ENCODE results near the gene WSCD1.

WSCD1 gene

GRCh38 chr17:6084311-6085161 lies 14.4 kb downstream of the WSCD1 start:
- TF ChIP-seq CTCF (IDR thresholded peaks at IDR 0.05; ENCODE audit: extremely low read depth, missing control alignments): no peak
- no peak for DNase-seq (ENCODE audit: low spot score)

- TF ChIP-seq CTCF (IDR thresholded peaks at IDR 0.05; ENCODE audit: extremely low read depth, missing control alignments): no peak
- DNase-seq (ENCODE audit: low spot score): no peak
Observed at GRCh38 chr17:6085812-6086211, 15.6 kb downstream of the WSCD1 start.

DNA sequence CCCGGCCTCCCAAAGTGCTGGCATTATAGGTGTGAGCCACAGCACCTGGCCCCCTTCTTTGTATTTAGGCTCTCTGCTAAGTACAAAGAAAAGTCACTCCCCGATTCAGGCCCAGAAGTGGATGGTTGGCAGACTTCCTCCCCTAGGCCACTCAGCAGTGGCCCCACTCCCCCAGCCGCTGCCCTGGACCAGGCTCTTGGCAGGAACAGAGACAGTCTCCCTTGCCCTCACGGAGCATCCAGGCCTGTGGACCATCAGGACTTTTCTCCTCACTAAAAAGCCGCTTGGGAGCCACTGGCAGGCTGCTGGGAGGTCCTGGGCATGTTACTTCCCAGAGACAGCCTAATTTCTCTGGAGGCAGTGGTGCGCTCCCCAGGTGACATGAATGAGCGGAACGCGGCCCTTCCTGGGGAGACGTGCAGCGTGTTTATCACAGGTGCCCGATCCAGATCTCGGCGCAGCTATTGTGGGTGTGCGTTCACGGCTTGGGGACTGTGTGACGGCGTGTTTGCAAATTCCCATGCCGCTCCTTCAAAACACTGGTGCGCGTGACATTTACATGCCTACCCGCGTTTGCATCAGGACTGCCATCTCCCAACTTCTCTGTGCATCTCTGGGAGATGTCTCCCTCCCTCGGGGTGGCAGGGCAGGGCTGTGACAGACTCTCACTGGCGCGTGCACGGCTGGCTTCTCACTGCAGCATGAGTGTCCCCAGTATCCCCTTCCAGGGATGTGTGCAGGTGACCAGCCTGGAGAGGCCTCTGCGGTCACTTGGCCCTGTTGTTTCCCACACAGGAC lies 16.6 kb downstream of the WSCD1 start:
- DNase-seq (ENCODE audit: low spot score): no peak
- TF ChIP-seq CTCF (IDR thresholded peaks at IDR 0.05; ENCODE audit: extremely low read depth, missing control alignments): no peak

GRCh38 chr17:6088141-6088540 lies 18.0 kb downstream of the WSCD1 start:
- no peak for DNase-seq (ENCODE audit: low spot score)
- TF ChIP-seq CTCF (IDR thresholded peaks at IDR 0.05; ENCODE audit: extremely low read depth, missing control alignments): no peak

DNA sequence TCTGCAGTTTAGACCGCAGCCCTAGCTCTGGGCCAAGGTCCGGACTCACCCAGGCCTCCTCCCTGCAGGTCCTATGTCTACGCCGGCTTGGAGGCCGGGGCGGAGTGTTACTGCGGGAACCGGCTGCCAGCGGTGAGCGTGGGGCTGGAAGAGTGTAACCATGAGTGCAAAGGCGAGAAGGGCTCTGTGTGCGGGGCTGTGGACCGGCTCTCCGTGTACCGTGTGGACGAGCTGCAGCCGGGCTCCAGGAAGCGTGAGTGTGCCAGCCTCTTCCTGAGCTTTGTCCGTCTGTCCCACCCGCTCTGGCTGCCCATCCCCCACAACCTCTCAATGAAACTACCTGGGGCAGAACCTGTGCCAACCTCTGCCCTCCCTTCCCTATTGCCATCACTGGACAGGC lies 20.1 kb downstream of the WSCD1 start:
- no peak for TF ChIP-seq CTCF (IDR thresholded peaks at IDR 0.05; ENCODE audit: extremely low read depth, missing control alignments)
- no peak for DNase-seq (ENCODE audit: low spot score)

DNA sequence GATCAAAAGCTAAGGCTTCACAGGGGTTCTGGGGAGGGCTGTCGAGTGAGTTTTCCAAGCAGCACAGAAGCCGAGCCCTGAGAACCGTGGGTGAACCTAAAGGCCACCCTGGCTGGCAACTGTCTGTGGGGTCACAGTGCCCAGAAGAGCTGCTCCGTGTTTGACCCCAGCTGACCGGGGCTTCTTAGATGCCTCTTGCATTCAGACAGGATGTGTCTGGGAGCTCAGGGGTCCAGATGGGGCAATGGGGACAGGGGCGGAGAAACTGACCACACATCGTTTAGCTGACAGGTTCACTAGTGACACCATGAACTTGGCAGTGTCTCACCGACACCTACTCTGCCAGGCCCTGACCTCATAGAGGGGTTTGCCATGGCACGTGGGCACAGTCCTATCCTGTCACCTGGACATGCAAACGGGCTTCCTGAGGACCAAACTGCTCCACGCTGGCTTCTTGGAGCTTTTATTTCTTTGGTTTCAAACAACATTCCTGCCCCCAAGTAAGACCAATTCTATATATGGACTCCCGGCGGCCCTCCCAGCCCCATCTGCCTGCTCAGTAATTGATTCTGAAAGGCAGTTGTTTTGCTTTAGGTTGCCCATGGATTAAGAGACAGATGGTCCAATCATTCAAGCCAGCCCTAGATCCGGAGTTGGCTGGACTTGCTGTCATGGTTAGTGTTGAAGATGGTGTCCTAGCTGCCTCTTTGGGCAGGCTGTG lies 22.2 kb downstream of the WSCD1 start:
- no peak for TF ChIP-seq CTCF (IDR thresholded peaks at IDR 0.05; ENCODE audit: extremely low read depth, missing control alignments)
- DNase-seq (ENCODE audit: low spot score): no peak
